SH-SY5Y (cell line): Measurements from ENCODE around the gene REG1A.

Experiments used
- GATA2 ChIP-seq: IDR thresholded peaks from 2 replicates; pipeline ENCODE4 v1.6.1; 2011; ENCODE audit warnings: mild to moderate bottlenecking, low read depth, low read length
- GATA3 ChIP-seq: IDR thresholded peaks from 2 replicates; pipeline ENCODE4 v1.6.1; 2011; ENCODE audit warnings: low read depth, mild to moderate bottlenecking, low read length, moderate library complexity

GRCh38 chr2:79159653-79160052 lies 39.4 kb downstream of the REG1A start, which contains the start of gene REG3A:
- TF ChIP-seq GATA3 (no peak), GATA2 (no peak)
